WTC11 (cell line): Measurements from ENCODE around the gene ANKRD22.

Experiments used
- CBFB ChIP-seq: sonication (generic); formaldehyde crosslinking; IDR thresholded peaks from 2 replicates; pipeline ENCODE4 v1.8.1; 2022; ENCODE audit warnings: mild to moderate bottlenecking, low read depth, missing genetic modification reagents
- TF ChIP-seq, protein P1 (sequence below): fragments of 200-600 bp; IDR thresholded peaks from 2 replicates; pipeline ENCODE4 v1.8.0; 2022; ENCODE audit warnings: antibody characterized with exemption
- TF ChIP-seq, protein P2 (sequence below): sonication (generic); formaldehyde crosslinking; IDR thresholded peaks from 2 replicates; pipeline ENCODE4 v1.8.0; 2023; ENCODE audit warnings: mild to moderate bottlenecking, missing genetic modification reagents
- TF ChIP-seq, protein P3 (sequence below): sonication (generic); formaldehyde crosslinking; IDR thresholded peaks from 2 replicates; pipeline ENCODE4 v1.8.0; 2022; ENCODE audit warnings: mild to moderate bottlenecking, missing genetic modification reagents

DNA sequence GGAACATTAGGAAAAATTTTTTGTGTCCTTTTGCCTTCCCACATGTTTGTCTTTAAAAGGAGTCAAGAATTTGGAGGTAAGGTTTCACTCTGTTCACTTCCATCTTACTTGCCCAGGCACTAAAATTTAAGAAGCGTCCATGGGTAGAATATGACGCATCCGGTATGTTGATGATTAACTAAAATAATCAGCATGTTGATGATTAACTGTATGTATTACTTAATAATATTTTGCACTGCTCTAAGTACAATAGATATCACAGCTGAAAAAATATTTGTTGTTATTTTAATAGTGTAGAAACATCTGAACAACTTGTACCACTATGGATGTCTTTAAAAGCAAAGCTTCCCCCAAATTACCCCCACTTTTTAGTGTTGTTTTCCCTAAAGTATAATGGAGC is 11.5 kb downstream of the ANKRD22 start:
- TF ChIP-seq, protein P1, sequence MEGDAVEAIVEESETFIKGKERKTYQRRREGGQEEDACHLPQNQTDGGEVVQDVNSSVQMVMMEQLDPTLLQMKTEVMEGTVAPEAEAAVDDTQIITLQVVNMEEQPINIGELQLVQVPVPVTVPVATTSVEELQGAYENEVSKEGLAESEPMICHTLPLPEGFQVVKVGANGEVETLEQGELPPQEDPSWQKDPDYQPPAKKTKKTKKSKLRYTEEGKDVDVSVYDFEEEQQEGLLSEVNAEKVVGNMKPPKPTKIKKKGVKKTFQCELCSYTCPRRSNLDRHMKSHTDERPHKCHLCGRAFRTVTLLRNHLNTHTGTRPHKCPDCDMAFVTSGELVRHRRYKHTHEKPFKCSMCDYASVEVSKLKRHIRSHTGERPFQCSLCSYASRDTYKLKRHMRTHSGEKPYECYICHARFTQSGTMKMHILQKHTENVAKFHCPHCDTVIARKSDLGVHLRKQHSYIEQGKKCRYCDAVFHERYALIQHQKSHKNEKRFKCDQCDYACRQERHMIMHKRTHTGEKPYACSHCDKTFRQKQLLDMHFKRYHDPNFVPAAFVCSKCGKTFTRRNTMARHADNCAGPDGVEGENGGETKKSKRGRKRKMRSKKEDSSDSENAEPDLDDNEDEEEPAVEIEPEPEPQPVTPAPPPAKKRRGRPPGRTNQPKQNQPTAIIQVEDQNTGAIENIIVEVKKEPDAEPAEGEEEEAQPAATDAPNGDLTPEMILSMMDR: no peak
- TF ChIP-seq CBFB: no peak
- TF ChIP-seq, protein P2, sequence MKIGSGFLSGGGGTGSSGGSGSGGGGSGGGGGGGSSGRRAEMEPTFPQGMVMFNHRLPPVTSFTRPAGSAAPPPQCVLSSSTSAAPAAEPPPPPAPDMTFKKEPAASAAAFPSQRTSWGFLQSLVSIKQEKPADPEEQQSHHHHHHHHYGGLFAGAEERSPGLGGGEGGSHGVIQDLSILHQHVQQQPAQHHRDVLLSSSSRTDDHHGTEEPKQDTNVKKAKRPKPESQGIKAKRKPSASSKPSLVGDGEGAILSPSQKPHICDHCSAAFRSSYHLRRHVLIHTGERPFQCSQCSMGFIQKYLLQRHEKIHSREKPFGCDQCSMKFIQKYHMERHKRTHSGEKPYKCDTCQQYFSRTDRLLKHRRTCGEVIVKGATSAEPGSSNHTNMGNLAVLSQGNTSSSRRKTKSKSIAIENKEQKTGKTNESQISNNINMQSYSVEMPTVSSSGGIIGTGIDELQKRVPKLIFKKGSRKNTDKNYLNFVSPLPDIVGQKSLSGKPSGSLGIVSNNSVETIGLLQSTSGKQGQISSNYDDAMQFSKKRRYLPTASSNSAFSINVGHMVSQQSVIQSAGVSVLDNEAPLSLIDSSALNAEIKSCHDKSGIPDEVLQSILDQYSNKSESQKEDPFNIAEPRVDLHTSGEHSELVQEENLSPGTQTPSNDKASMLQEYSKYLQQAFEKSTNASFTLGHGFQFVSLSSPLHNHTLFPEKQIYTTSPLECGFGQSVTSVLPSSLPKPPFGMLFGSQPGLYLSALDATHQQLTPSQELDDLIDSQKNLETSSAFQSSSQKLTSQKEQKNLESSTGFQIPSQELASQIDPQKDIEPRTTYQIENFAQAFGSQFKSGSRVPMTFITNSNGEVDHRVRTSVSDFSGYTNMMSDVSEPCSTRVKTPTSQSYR (CRISPR knock-in tag): no peak
- TF ChIP-seq, protein P3, sequence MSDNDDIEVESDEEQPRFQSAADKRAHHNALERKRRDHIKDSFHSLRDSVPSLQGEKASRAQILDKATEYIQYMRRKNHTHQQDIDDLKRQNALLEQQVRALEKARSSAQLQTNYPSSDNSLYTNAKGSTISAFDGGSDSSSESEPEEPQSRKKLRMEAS (CRISPR knock-in tag): no peak
